OCI-LY7 (cell line): ENCODE measurements around the gene ABCA7.

Experiments used
- EZH2phosphoT487 ChIP-seq: fragments of 200-600 bp; sonication (generic); IDR thresholded peaks from 2 replicates; pipeline ENCODE4 v1.6.1; 2018; ENCODE audit warnings: low read depth, borderline replicate concordance, mild to moderate bottlenecking, mixed run types, antibody characterized with exemption, low read length, moderate library complexity, mixed read lengths
- TF ChIP-seq, protein P1 (sequence below): fragments of 200-600 bp; sonication (generic); conservative IDR thresholded peaks from 2 replicates; pipeline ENCODE4 v1.5.1; 2014; ENCODE audit warnings: mild to moderate bottlenecking, antibody characterized with exemption, low read length, moderate library complexity, mixed read lengths

GRCh38 chr19:1105008-1105872 is 65.3 kb downstream of the ABCA7 start:
- TF ChIP-seq, protein P1, sequence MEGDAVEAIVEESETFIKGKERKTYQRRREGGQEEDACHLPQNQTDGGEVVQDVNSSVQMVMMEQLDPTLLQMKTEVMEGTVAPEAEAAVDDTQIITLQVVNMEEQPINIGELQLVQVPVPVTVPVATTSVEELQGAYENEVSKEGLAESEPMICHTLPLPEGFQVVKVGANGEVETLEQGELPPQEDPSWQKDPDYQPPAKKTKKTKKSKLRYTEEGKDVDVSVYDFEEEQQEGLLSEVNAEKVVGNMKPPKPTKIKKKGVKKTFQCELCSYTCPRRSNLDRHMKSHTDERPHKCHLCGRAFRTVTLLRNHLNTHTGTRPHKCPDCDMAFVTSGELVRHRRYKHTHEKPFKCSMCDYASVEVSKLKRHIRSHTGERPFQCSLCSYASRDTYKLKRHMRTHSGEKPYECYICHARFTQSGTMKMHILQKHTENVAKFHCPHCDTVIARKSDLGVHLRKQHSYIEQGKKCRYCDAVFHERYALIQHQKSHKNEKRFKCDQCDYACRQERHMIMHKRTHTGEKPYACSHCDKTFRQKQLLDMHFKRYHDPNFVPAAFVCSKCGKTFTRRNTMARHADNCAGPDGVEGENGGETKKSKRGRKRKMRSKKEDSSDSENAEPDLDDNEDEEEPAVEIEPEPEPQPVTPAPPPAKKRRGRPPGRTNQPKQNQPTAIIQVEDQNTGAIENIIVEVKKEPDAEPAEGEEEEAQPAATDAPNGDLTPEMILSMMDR: no peak
- TF ChIP-seq EZH2phosphoT487: no peak
